Measurements from ENCODE around the gene CAMTA2. TPM values are rescaled to one million over a fixed set of nuclear protein-coding genes. Genes with fewer than 3 reads are reported as not detected.

CAMTA2 gene
- polyA plus RNA-seq, 1 donor from 2014 or later = 7.3 TPM

GRCh38 chr17:4953451-4953961 lies 34.0 kb downstream of the CAMTA2 start:
- no peaks in the 10 kb centered on the region for H3K79me2 ChIP-seq (replicated peaks; ENCODE audit: insufficient read depth, low read length)
- H3K4me2 ChIP-seq (ENCODE audit: low read length) = no peak overlapping the region
- H3K9me3 ChIP-seq (ENCODE audit: low read length) = no peaks in the 10 kb centered on the region
- no peak overlapping the region for H2AFZ ChIP-seq (ENCODE audit: low read depth, low read length)
- H3K9me2 ChIP-seq (ENCODE audit: insufficient read depth, low read length) = no peaks in the 10 kb centered on the region
- H3K27me3 ChIP-seq (ENCODE audit: insufficient read depth, low read depth, low read length) = peaks cover 3% of the 10 kb centered on the region
- no peaks in the 10 kb centered on the region for H3K36me3 ChIP-seq (ENCODE audit: insufficient read depth, low read length)
- TF ChIP-seq, protein P1, sequence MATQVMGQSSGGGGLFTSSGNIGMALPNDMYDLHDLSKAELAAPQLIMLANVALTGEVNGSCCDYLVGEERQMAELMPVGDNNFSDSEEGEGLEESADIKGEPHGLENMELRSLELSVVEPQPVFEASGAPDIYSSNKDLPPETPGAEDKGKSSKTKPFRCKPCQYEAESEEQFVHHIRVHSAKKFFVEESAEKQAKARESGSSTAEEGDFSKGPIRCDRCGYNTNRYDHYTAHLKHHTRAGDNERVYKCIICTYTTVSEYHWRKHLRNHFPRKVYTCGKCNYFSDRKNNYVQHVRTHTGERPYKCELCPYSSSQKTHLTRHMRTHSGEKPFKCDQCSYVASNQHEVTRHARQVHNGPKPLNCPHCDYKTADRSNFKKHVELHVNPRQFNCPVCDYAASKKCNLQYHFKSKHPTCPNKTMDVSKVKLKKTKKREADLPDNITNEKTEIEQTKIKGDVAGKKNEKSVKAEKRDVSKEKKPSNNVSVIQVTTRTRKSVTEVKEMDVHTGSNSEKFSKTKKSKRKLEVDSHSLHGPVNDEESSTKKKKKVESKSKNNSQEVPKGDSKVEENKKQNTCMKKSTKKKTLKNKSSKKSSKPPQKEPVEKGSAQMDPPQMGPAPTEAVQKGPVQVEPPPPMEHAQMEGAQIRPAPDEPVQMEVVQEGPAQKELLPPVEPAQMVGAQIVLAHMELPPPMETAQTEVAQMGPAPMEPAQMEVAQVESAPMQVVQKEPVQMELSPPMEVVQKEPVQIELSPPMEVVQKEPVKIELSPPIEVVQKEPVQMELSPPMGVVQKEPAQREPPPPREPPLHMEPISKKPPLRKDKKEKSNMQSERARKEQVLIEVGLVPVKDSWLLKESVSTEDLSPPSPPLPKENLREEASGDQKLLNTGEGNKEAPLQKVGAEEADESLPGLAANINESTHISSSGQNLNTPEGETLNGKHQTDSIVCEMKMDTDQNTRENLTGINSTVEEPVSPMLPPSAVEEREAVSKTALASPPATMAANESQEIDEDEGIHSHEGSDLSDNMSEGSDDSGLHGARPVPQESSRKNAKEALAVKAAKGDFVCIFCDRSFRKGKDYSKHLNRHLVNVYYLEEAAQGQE (IDR thresholded peaks at IDR 0.05; ENCODE audit: borderline replicate concordance) = no peak
- TF ChIP-seq RAD21 (conservative IDR thresholded peaks at IDR 0.05) = no peak
- TF ChIP-seq MXI1 (conservative IDR thresholded peaks at IDR 0.05; ENCODE audit: poor library complexity, severe bottlenecking) = no peak
- no peak for TF ChIP-seq TAF1 (IDR thresholded peaks at IDR 0.05; ENCODE audit: low read depth)
- no peak for TF ChIP-seq EZH2 (IDR thresholded peaks at IDR 0.05; ENCODE audit: borderline replicate concordance, insufficient read depth, low read length, poor library complexity, severe bottlenecking)
- no peak for TF ChIP-seq POLR2AphosphoS5 (IDR thresholded peaks at IDR 0.05)
- TF ChIP-seq EP300 (conservative IDR thresholded peaks at IDR 0.05; ENCODE audit: poor library complexity, severe bottlenecking) = no peak
- no peak for TF ChIP-seq CTCF (IDR thresholded peaks at IDR 0.05; ENCODE audit: poor library complexity, severe bottlenecking)
- TF ChIP-seq SMC3 (conservative IDR thresholded peaks at IDR 0.05; ENCODE audit: poor library complexity) = no peak
- H3K4me3 ChIP-seq (ENCODE audit: low read length) = no peak overlapping the region
- H3F3A ChIP-seq (ENCODE audit: insufficient read depth, low read length, poor library complexity, severe bottlenecking) = no peaks in the 10 kb centered on the region
- H3K9ac ChIP-seq (ENCODE audit: low read length) = no peak overlapping the region
- H3K27ac ChIP-seq (ENCODE audit: low read length) = no peak overlapping the region
- H4K20me1 ChIP-seq (ENCODE audit: insufficient read depth) = no peaks in the 10 kb centered on the region

DNA sequence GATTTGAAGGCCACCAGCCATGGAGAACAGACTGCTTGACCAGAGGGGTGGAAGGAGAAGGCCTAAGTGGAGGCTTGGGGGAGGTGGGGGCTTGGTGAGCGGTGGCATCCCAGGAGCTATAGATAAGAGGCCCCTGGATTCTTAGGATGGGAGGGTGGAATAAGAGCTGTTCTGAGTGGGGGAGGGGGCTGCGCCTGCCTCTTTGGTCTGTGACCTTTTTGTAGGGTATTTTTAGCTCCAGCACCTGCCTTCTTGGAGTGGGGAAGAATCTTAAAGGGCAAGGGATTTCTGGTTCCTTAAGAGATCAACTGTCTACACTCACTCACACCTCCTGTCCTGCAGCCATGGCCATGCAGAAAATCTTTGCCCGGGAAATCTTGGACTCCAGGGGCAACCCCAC lies 36.0 kb downstream of the CAMTA2 start:
- Histone ChIP-seq H3K4me3 (ENCODE audit: low read length) (no peak overlapping the region), H3K27me3 (ENCODE audit: insufficient read depth, low read depth, low read length) (peaks cover 3% of the 10 kb centered on the region), H3K4me2 (ENCODE audit: low read length) (no peak overlapping the region), H3K27ac (ENCODE audit: low read length) (no peak overlapping the region), H3K9me2 (ENCODE audit: insufficient read depth, low read length) (no peaks in the 10 kb centered on the region), H3K36me3 (ENCODE audit: insufficient read depth, low read length) (no peaks in the 10 kb centered on the region), H2AFZ (ENCODE audit: low read depth, low read length) (no peak overlapping the region), H4K20me1 (ENCODE audit: insufficient read depth) (no peaks in the 10 kb centered on the region), H3K9ac (ENCODE audit: low read length) (no peak overlapping the region), H3K79me2 (replicated peaks; ENCODE audit: insufficient read depth, low read length) (peaks cover 2% of the 10 kb centered on the region), H3F3A (ENCODE audit: insufficient read depth, low read length, poor library complexity, severe bottlenecking) (no peaks in the 10 kb centered on the region), H3K9me3 (ENCODE audit: low read length) (no peaks in the 10 kb centered on the region)
- no peak for TF ChIP-seq RAD21 (conservative IDR thresholded peaks at IDR 0.05)
- TF ChIP-seq, protein P1 (IDR thresholded peaks at IDR 0.05; ENCODE audit: borderline replicate concordance) = no peak
- TF ChIP-seq MXI1 (conservative IDR thresholded peaks at IDR 0.05; ENCODE audit: poor library complexity, severe bottlenecking) = no peak
- no peak for TF ChIP-seq EZH2 (IDR thresholded peaks at IDR 0.05; ENCODE audit: borderline replicate concordance, insufficient read depth, low read length, poor library complexity, severe bottlenecking)
- no peak for TF ChIP-seq POLR2AphosphoS5 (IDR thresholded peaks at IDR 0.05)
- no peak for TF ChIP-seq EP300 (conservative IDR thresholded peaks at IDR 0.05; ENCODE audit: poor library complexity, severe bottlenecking)
- TF ChIP-seq TAF1 (IDR thresholded peaks at IDR 0.05; ENCODE audit: low read depth) = no peak
- no peak for TF ChIP-seq CTCF (IDR thresholded peaks at IDR 0.05; ENCODE audit: poor library complexity, severe bottlenecking)
- no peak for TF ChIP-seq SMC3 (conservative IDR thresholded peaks at IDR 0.05; ENCODE audit: poor library complexity)
